GM12872 (cell line): Measurements from ENCODE around the gene GDNF.

Source experiments
- TF ChIP-seq, protein P1 (sequence below): IDR thresholded peaks from 3 replicates; pipeline ENCODE4 v1.5.1; 2011; ENCODE audit warnings: low read depth, mild to moderate bottlenecking, low read length, moderate library complexity; ENCODE audit not compliant: insufficient read depth

Gene GDNF

DNA sequence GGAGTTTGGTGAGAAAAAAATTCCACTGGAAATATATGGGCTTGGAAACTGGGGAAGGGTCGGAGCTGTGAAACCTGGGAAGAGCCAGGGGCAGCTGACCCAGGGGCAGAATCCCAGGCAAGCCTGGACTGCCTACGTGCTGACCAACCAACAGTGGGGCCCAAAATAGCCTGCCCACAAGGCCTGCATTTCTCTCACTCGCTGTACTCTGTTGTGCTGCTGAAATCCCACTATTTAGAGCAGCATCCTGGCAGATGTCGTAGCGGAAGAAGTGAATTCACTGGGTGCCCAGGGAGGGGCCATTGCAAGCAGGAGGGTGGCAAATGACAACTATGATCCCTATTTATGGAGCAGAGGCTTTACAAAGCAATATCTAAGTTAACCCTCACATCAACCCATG is 9.5 kb downstream of the GDNF start:
- TF ChIP-seq, protein P1, sequence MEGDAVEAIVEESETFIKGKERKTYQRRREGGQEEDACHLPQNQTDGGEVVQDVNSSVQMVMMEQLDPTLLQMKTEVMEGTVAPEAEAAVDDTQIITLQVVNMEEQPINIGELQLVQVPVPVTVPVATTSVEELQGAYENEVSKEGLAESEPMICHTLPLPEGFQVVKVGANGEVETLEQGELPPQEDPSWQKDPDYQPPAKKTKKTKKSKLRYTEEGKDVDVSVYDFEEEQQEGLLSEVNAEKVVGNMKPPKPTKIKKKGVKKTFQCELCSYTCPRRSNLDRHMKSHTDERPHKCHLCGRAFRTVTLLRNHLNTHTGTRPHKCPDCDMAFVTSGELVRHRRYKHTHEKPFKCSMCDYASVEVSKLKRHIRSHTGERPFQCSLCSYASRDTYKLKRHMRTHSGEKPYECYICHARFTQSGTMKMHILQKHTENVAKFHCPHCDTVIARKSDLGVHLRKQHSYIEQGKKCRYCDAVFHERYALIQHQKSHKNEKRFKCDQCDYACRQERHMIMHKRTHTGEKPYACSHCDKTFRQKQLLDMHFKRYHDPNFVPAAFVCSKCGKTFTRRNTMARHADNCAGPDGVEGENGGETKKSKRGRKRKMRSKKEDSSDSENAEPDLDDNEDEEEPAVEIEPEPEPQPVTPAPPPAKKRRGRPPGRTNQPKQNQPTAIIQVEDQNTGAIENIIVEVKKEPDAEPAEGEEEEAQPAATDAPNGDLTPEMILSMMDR: no peak

DNA sequence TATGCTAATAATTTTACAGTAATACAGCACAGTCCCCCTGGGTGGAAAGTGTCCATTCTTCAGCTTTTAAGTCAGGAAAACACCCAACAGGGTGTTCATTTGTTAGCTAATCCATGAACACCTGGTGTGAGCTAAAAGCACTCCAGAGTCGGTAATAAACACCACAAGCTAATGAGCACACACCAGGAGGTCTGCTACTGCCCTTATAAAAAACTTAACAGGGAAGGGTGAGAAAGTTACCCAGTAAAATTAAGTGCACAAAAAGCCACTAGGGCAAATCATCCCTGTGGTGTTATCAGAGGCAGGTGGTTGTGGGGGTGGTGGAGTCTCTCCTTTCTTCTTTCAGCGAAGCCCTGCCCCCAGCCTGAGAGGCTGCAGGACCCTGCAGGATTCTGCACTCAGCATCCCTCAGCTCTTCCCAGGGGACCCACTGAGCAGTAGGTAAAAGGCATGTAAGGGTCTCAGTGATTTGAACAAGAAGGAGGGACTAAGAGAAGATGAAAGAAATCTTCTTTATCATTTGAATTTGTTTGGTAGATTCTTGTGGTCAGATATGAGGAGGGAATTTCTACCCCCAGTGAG is 14.4 kb downstream of the GDNF start:
- TF ChIP-seq, protein P1: no peak

DNA sequence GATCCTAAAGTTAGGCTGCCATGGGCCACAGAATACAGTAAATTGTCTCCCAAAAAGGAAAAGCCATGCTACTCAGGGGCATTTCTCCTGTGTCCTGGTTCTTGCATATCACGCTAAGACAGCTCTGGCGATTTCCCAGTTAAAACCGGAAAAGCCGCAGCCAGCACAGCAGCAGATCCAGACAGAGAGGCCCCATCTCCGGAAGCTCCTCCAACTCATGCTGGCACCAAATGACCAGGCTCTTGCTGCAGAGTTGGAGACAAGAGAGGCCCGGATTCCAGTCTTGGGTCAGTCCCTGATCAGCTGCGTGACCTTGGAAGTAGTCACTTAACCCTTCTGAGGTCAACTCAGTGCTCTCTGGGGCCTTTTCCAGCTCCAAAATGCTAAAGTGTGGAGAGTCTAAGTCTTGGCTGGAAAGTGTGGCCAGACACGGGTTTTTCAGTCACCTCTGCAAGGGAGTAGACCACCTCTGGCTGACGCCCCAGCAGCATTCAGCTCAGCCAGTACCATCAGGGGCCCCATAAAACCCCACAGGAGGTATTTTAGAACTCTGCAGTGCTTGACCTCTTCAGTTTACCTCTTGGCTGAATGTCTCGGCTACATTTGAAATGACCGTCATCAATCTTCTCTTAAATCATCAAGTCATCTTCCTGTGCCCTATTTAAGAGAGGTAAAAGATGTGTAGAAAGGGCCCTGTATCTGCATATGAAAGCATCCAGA is 16.2 kb downstream of the GDNF start:
- TF ChIP-seq, protein P1: no peak

DNA sequence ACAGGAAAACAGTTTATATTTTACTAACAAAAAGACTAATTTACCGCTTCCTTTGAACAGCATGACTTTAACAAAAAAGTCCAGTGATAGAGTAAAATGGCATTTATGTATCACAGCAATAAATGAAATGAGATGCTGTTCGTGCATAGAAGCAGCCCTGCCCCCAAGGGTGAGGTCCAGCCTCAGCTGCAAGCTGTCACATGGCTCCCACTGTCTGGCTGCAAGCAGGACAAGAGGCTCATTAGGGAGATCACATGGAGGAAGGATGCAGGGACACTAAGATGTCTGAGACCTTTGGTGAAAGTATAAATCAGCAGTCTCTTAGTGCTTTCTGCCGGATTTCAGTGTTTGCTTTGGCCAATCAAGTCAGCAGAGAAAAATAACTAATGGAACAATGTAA is 23.0 kb downstream of the GDNF start:
- TF ChIP-seq, protein P1: no peak

DNA sequence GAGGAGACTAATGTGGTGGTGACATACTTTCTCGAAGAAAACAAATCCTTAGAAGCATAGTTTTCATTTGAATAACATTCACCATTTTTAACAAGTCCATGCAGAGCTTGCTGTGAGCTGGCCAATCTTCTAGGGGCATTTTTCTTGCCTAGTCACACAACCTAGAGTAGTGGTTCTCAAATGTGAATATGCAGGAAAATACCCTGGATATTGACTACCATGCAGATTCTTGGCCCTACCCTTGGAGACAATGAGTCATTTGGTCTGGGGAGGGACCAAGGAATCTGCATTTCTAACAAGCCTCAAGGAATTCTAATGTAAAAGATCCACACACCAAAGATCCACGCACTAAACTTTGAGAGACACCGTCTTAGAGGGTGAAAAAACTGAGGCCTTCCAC is 23.5 kb downstream of the GDNF start:
- TF ChIP-seq, protein P1: no peak

DNA sequence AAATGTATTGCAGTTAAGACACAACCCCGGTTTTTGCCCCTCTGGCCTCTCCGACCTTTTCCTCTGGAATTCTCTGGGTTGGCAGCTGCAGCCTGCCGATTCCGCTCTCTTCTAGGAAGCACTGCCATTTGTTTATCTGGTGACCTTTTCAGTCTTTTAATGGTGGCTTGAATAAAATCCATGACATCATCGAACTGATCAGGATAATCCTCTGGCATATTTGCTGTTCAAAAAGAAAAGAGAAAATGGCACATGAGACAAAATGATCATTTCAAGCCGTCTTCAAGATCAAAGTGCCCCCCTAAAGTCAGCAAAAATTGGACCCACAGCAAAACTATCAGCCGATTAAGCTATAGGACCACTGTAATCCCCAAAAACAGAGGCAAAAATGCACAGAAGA is 23.9 kb downstream of the GDNF start:
- TF ChIP-seq, protein P1: no peak

DNA sequence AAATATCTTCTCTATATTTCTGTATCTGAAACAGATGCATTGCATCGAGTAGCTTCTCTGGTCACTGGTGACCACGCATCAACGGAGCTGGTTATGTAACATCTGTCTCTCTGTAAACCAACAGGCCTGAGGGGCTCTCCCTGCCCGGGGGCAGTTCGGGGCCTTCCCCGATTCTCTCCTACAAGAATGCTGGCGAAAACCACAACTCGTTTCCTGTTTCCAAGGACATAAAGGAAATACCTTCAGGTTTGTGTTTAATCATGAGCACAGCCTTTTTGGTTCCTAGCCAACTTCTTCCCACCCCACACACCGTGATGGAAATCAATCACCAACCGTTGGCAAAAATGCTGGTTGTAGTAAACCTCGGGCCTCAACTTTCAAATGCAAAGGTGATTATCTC is 25.1 kb downstream of the GDNF start:
- TF ChIP-seq, protein P1: no peak

DNA sequence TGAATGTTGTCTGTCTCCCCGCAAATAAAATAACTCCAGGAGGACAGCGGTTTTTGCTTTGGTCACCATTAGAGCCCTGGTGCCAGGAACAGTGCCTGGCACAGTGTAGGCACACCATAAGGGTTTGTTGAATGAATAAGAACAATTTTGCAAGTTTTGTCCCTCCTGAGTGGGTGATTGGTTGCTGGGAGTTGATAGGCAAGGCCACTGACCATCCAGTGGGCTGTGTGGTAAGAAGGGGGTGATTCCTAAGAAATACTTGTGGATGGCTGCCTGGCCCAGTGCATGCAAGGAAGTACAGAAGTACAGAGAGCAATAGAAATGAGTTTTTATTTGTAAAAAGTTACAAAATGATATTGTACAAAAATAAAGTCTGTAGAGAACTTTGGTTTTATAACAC is 27.5 kb downstream of the GDNF start:
- TF ChIP-seq, protein P1: no peak
